GM13976 (cell line): ENCODE data around the gene GOSR2.

Experiments used
- DNase-seq: peaks from one replicate; pipeline ENCODE4 v3.0.0; 2012; ENCODE audit warnings: low spot score
- CTCF ChIP-seq: IDR thresholded peaks from 2 replicates; pipeline ENCODE4 v1.5.1; 2012; ENCODE audit warnings: borderline replicate concordance, mild to moderate bottlenecking; ENCODE audit not compliant: insufficient read depth; ENCODE audit errors: extremely low read depth, missing control alignments, control extremely low read depth
- in situ Hi-C: fragments of 300-500 bp; cut with MboI; formaldehyde crosslinking; loops from one replicate; pipeline ENCODE4 v1.12.0; 2022; ENCODE audit warnings: low sequenced_read_pairs, mixed read lengths, inconsistent platforms; ENCODE audit not compliant: unreplicated experiment

GOSR2 gene

GRCh38 chr17:46964315-46965265, 41.6 kb downstream of the GOSR2 start:
- no peak for DNase-seq
- in situ Hi-C loops, result no loop called here
- no peak for TF ChIP-seq CTCF

- no peak for TF ChIP-seq CTCF
- no peak for DNase-seq
- in situ Hi-C loops, result no loop called here
Measured at GRCh38 chr17:46968224-46968834, 45.4 kb downstream of the GOSR2 start.

DNA sequence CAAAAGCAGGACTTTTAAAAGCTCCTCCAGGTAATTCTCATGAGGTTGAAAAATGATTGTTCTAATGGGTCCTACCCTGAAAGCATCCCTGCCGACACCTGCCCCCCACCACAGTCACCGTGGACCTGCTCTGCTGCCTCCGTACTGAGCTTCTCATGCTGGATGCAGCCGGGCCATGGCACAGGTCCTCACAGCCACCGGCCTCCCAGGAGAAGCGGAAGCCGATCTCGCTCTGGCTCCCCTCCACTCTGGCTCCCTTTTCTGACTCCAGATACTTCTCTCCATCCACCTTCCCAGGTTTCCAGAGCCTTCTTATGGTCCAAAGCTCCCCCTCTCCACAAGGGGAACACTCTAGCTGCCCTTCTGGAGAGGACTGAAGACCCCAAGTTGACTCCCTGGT, 45.9 kb downstream of the GOSR2 start:
- in situ Hi-C loops, result no loop called here
- no peak for DNase-seq
- no peak for TF ChIP-seq CTCF

DNA sequence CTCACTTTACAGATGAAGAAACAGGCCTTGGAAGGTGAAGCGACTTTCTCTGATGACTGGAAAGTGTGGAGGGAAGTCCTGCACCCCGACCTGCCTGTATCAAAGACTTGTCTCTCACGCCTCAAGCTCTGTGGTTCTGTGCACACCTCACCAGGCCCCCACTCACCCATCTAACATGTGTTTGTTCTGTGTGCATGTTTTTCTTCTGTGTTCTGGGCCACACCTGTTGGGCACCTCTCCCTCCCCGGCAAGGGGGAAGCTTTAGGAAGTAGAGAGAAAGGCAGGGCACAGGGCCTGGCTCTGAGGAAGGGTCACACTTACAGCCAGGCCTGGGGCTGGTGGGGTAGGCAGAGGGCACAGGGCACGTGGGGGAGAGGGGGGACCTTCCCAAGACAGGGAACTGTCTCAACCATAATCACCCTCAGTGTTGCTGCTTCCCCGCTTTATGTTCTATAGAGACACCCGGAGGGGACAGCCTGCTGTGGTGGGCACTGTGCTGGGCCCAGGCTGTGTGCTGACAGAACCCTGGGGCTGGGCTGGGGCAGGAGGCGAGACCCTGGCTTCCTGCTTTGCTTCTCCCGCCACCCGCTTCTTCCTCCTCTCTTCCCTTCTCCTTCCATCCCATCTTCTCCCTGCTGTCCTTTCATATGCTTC, 48.8 kb downstream of the GOSR2 start:
- in situ Hi-C loops, result no loop called here
- no peak for TF ChIP-seq CTCF
- DNase-seq, result no peak

GRCh38 chr17:46972346-46972745, 49.4 kb downstream of the GOSR2 start:
- DNase-seq, result no peak
- no peak for TF ChIP-seq CTCF
- in situ Hi-C loops, result no loop called here

GRCh38 chr17:46974086-46974485, 51.1 kb downstream of the GOSR2 start:
- DNase-seq, result no peak
- no peak for TF ChIP-seq CTCF
- in situ Hi-C loops, result no loop called here
